Epithelial cell of esophagus (primary cell): Measurements from ENCODE around the gene CPNE5.

ENCODE experiments used
- DNase-seq: peaks from one replicate; pipeline ENCODE4 v3.0.0; 2010; ENCODE audit warnings: low read depth
- H3K4me3 ChIP-seq: 2 replicates; pipeline ENCODE4 v1.5.1; 2011; ENCODE audit warnings: mild to moderate bottlenecking, low read length, control low read depth
- CTCF ChIP-seq: IDR thresholded peaks from 2 replicates; pipeline ENCODE4 v1.5.1; 2011; ENCODE audit warnings: low read depth, mild to moderate bottlenecking, low read length, control low read depth, inconsistent platforms; ENCODE audit not compliant: insufficient read depth; ENCODE audit errors: missing control alignments

CPNE5 gene

DNA sequence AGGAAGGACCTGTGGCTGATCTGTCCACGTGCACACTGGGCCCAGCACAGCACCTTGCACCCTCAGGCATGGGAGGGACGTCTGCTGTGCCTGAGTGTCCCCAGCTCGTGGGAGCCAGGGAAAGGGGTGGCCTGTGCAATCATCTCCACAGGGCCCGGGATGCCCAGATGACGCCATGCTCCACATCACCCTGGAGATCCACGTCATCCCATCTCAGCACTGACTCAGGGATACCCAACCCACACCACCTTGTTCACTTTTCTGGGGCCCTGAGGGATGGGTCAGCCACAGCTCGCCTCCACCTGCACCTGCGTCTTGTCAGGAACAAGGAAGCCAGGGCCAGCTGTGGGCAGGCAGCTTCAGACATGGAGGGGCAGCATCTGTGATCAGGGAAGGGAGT, 93.4 kb downstream of the CPNE5 start:
- TF ChIP-seq CTCF = no peak
- no peak overlapping the region for H3K4me3 ChIP-seq
- DNase-seq = peak; percentile 58

GRCh38 chr6:36745283-36745682, 94.0 kb downstream of the CPNE5 start:
- TF ChIP-seq CTCF = no peak
- DNase-seq = no peak
- H3K4me3 ChIP-seq = no peak overlapping the region

GRCh38 chr6:36744304-36744673, 95.0 kb downstream of the CPNE5 start:
- no peak overlapping the region for H3K4me3 ChIP-seq
- DNase-seq = no peak
- no peak for TF ChIP-seq CTCF

DNA sequence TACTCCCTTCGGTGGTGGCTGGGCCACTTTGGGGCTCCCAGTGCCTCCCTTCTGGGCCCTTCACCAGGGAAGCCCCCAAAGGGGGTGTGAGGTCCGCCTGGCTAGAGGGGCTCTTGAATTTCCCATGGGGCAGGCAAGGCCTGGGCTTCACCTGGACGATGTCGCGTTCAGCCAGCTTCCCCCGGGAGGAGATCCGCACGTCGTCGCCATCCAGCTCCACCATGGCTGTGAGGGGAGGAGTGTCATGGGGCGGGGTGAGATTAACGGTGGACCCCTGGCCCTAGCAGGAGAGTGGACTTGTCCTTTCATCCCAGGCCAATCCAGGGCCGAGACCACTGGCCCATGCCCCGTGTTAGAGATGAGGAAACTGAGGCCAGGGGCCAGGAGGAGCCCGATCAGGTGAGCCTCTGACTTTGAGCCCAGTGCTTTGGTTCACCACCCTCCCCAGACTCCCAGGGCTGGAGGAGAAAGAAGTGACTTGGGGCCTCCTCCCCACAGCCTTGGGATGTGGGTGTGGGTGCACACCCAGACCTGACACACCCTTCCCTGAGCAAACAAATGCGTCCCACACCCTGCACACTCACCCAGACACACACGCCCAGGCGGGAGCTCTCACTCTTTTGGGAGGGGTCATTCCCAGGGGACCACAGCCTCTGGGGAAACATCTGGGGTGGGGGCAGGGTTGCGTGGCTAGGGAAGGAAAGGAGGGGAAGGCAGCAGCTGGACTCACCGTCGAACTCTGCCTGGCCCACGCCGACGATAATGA, 95.5 kb downstream of the CPNE5 start:
- H3K4me3 ChIP-seq = no peak overlapping the region
- no peak for TF ChIP-seq CTCF
- peak; percentile 83 for DNase-seq

- TF ChIP-seq CTCF = no peak
- DNase-seq = no peak
- H3K4me3 ChIP-seq = no peak overlapping the region
Measured at GRCh38 chr6:36743032-36743431, 96.2 kb downstream of the CPNE5 start.

DNA sequence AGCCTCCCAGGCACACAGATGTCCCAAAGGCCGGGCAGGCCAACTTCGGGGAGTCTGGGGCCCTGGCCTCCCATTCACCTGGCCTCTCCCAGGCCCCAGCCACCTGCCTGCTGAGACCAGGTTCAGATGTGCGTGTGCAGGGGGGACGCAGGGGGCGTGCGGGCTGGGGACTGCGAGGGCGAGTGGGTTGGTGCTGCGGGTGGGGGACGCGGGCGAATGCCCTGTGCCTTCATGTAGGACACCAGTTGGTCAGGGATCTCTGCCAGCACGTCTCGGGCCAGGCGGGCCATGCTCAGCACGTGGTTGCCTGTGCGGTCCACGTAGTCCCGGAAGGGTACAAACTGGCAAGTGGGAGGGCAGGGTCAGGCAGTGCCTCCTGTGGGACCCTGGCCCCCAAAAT, 97.1 kb downstream of the CPNE5 start:
- DNase-seq = no peak
- TF ChIP-seq CTCF = no peak
- H3K4me3 ChIP-seq = no peak overlapping the region

DNA sequence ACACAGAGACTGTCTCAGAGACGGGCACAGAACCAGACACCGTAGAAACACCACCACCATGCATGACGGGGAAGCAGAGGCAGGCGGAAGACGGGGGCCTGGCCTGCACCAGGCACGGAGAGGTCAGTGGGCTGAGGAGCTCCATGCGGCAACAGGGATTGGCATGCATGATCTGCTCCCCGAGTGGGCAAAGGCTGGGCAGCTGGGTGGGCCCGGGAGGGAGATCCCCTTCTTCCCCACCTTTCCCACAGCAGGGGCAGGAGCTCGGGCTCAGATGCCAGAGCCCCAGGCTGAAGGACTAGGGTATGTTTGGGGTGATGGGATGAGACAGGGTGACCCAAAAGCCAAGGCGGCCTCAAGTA, 98.4 kb downstream of the CPNE5 start:
- no peak overlapping the region for H3K4me3 ChIP-seq
- no peak for TF ChIP-seq CTCF
- no peak for DNase-seq
